ENCODE measurements around the gene DUSP5. TPM values are rescaled to one million over a fixed set of nuclear protein-coding genes. Genes with fewer than 3 reads are reported as not detected.

The DUSP5 gene
- total RNA-seq, 1 donor from 2014 or later = 8.7 TPM

DNA sequence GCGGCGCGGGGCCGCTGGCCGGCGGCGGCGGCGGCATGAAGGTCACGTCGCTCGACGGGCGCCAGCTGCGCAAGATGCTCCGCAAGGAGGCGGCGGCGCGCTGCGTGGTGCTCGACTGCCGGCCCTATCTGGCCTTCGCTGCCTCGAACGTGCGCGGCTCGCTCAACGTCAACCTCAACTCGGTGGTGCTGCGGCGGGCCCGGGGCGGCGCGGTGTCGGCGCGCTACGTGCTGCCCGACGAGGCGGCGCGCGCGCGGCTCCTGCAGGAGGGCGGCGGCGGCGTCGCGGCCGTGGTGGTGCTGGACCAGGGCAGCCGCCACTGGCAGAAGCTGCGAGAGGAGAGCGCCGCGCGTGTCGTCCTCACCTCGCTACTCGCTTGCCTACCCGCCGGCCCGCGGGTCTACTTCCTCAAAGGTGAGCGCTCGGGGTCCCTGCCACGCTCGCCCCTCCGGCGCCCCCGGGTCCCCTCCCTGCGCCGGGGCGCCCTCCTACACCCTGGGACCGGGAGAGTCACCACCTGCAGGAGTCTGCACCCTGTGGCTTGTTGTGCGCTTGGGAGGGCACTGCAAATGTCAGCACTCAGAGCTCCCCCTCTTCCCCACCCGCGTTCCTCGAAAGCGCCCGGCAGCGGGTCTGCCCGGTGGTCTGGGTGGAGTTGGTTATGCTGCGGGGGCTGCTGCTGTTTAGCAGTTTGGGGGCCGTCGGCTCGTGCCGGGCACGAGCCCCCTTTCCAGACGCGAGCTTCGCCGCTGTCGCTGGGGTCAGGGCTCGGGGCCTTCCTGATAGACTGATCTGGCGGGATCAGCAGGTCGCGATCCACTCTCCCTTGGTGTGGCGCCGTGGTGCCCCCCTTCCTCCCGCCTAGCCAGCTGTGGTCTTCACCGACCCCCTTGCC lies 627 bp downstream of the DUSP5 start:
- H3K4me1 Mint-ChIP-seq (ENCODE audit: low read depth) = peaks cover 66% of the 10 kb centered on the region
- peak overlapping the region; percentile 94 for H3K27ac Mint-ChIP-seq (ENCODE audit: unreplicated experiment)
- H3K4me3 Mint-ChIP-seq (ENCODE audit: unreplicated experiment) = peak overlapping the region; percentile 85
- H3K27me3 Mint-ChIP-seq (ENCODE audit: low read depth) = no peaks in the 10 kb centered on the region
- TF ChIP-seq, protein P1, sequence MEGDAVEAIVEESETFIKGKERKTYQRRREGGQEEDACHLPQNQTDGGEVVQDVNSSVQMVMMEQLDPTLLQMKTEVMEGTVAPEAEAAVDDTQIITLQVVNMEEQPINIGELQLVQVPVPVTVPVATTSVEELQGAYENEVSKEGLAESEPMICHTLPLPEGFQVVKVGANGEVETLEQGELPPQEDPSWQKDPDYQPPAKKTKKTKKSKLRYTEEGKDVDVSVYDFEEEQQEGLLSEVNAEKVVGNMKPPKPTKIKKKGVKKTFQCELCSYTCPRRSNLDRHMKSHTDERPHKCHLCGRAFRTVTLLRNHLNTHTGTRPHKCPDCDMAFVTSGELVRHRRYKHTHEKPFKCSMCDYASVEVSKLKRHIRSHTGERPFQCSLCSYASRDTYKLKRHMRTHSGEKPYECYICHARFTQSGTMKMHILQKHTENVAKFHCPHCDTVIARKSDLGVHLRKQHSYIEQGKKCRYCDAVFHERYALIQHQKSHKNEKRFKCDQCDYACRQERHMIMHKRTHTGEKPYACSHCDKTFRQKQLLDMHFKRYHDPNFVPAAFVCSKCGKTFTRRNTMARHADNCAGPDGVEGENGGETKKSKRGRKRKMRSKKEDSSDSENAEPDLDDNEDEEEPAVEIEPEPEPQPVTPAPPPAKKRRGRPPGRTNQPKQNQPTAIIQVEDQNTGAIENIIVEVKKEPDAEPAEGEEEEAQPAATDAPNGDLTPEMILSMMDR (IDR thresholded peaks at IDR 0.05) = peak; percentile 55
- peaks cover 2% of the 10 kb centered on the region for H3K36me3 Mint-ChIP-seq (ENCODE audit: low read depth)
- H3K9me3 Mint-ChIP-seq (ENCODE audit: low read depth) = no peaks in the 10 kb centered on the region
- no peak for DNase-seq (ENCODE audit: low spot score)

DNA sequence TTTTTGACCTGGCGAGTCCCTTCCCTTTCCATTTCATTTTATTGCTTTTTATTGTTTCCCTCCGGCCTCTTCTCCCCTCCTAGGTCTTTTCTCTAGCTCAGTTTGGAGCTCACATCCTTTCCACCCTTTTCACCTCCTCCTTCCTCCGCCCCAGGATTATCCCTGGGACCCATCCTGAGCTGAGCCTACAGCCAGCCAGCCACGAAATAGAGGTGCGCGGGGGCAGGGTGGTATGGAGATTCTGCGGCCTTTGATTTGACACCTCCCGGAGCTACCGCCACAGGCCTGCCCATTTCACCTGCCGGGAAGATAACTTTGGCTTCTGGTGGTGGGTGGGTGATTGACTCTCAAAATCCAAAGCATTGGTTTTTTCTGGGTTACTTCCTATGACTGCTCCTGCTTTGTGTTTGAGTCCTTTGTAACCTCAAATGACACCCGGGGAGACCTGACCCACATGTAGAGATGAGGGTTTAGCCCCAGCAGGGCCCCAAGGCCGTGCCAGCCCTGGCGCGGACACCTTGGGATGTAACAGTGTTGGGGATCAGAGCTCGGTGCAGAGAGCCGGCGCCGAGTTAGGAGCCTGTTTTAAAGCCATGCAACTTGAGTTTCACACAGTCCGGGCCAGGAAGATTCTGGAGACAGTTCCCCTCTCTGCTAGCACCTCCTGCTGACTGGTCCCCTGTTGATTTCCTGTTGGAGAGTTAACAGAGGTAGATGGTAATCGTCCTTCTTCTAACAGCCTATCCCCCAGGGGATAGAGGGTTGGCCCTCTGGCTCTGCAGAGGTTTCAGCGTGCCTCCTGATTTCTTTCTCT lies 1.5 kb downstream of the DUSP5 start:
- H3K27me3 Mint-ChIP-seq (ENCODE audit: low read depth) = no peaks in the 10 kb centered on the region
- no peak for DNase-seq (ENCODE audit: low spot score)
- TF ChIP-seq, protein P1 (IDR thresholded peaks at IDR 0.05) = peak; percentile 71
- H3K4me1 Mint-ChIP-seq (ENCODE audit: low read depth) = peaks cover 75% of the 10 kb centered on the region
- H3K9me3 Mint-ChIP-seq (ENCODE audit: low read depth) = no peaks in the 10 kb centered on the region
- H3K36me3 Mint-ChIP-seq (ENCODE audit: low read depth) = peaks cover 1% of the 10 kb centered on the region
- peak overlapping the region; percentile 85 for H3K4me3 Mint-ChIP-seq (ENCODE audit: unreplicated experiment)
- peak overlapping the region; percentile 94 for H3K27ac Mint-ChIP-seq (ENCODE audit: unreplicated experiment)

DNA sequence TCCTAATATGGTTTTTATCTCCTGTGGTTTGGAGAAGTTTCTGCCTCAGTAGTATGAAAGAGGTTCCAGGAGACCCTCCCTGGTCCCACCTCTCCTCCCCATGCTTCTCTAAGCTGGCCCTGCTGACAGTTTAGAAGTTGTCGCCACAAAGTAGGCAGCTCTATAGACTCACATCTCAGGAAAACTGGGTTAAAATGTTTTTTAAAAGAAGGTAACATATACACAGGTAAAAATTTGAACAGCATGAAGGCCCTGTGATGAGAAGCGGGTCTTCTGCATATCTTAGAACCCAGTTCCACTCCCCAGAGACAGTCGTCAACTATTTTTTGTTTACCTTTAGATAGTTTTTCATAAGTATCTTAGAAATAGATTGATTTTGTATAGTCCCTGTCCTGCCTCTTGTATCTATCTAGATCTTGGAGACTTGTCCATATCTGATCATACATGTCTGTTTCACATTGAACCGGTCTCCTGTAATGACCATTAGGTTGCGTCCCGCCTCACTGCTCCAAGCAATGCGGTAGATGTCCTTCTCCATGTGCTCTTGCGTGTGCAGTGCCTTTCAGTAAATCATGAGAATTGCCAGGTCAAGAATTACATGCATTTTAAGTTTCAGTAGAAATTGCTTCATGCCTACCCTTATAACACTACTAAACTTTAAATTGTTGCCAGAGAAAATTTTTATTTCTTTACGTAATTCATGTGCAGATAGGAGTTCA lies 2.2 kb downstream of the DUSP5 start:
- H3K4me3 Mint-ChIP-seq (ENCODE audit: unreplicated experiment) = peak overlapping the region; percentile 85
- no peaks in the 10 kb centered on the region for H3K9me3 Mint-ChIP-seq (ENCODE audit: low read depth)
- peak overlapping the region; percentile 94 for H3K27ac Mint-ChIP-seq (ENCODE audit: unreplicated experiment)
- no peaks in the 10 kb centered on the region for H3K27me3 Mint-ChIP-seq (ENCODE audit: low read depth)
- H3K36me3 Mint-ChIP-seq (ENCODE audit: low read depth) = peaks cover 4% of the 10 kb centered on the region
- DNase-seq (ENCODE audit: low spot score) = no peak
- TF ChIP-seq, protein P1 (IDR thresholded peaks at IDR 0.05) = no peak
- peaks cover 77% of the 10 kb centered on the region for H3K4me1 Mint-ChIP-seq (ENCODE audit: low read depth)

DNA sequence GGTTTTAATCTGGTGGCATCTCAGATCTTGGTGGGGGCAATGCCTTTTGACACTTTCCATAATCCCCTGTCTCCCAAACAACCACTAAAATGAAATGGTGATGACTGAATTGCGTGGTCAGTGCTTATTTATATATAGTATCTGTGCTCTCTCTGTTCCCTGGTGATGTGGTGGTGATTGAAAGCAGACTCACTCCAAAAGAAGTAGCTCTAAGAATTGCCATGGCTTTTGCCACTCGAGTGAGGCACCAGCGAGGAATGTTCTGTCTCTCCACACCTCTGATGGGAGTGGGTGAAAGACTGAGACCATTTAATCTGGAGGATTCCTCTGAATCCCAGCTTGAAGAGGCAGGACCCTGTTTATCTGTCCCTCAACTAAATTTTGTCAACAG lies 2.8 kb downstream of the DUSP5 start:
- Mint-ChIP-seq H3K9me3 (ENCODE audit: low read depth) (no peaks in the 10 kb centered on the region), H3K27me3 (ENCODE audit: low read depth) (no peaks in the 10 kb centered on the region), H3K4me3 (ENCODE audit: unreplicated experiment) (peak overlapping the region; percentile 85), H3K4me1 (ENCODE audit: low read depth) (peaks cover 75% of the 10 kb centered on the region), H3K36me3 (ENCODE audit: low read depth) (peaks cover 4% of the 10 kb centered on the region), H3K27ac (ENCODE audit: unreplicated experiment) (peak overlapping the region; percentile 94)
- no peak for DNase-seq (ENCODE audit: low spot score)
- TF ChIP-seq, protein P1 (IDR thresholded peaks at IDR 0.05) = no peak
